Measurements from ENCODE around the gene TBX20. TPM values are rescaled to one million over a fixed set of nuclear protein-coding genes. Genes with fewer than 3 reads are reported as not detected.

The TBX20 gene
- total and polyA plus RNA-seq, 5 donors from 2014 or later: 0.12 to 1.5 TPM; not detected in 3

GRCh38 chr7:35253460-35253709 lies 515 bp downstream of the TBX20 start:
- peaks cover 60% of the 10 kb centered on the region for H3K27me3 ChIP-seq (ENCODE audit: control insufficient read depth, insufficient read depth, low read length)
- H3K27ac ChIP-seq (ENCODE audit: insufficient read depth, low read length, poor library complexity, severe bottlenecking): no peak overlapping the region
- peaks cover 13% of the 10 kb centered on the region for H3K4me1 ChIP-seq (ENCODE audit: control insufficient read depth, insufficient read depth, low read length, poor library complexity, severe bottlenecking)
- H3K9me3 ChIP-seq (ENCODE audit: control insufficient read depth in 2 of 2, low read length in 2 of 2): no peaks in the 10 kb centered on the region
- Mint-ChIP-seq H3K4me3 (peak overlapping the region; percentile 79 to 86 (median 84)), H3K36me3 (no peaks in the 10 kb centered on the region), H3K4me1 (peaks cover 12 to 28% (median 26%) of the 10 kb centered on the region in 4 donors), H3K27me3 (peaks cover 87% of the 10 kb centered on the region), H3K9me3 (peaks cover 0 to 7% (median 0%) of the 10 kb centered on the region in 7 donors), H3K27ac (no peak overlapping the region)
- no peaks in the 10 kb centered on the region for H3K36me3 ChIP-seq (ENCODE audit: control insufficient read depth, insufficient read depth, low read length)
- peak overlapping the region; percentile 37 for H3K4me3 ChIP-seq (ENCODE audit: low read depth, low read length)
- ATAC-seq (ENCODE audit: low read depth in 2 of 2): no peak
- DNase-seq: no peak

DNA sequence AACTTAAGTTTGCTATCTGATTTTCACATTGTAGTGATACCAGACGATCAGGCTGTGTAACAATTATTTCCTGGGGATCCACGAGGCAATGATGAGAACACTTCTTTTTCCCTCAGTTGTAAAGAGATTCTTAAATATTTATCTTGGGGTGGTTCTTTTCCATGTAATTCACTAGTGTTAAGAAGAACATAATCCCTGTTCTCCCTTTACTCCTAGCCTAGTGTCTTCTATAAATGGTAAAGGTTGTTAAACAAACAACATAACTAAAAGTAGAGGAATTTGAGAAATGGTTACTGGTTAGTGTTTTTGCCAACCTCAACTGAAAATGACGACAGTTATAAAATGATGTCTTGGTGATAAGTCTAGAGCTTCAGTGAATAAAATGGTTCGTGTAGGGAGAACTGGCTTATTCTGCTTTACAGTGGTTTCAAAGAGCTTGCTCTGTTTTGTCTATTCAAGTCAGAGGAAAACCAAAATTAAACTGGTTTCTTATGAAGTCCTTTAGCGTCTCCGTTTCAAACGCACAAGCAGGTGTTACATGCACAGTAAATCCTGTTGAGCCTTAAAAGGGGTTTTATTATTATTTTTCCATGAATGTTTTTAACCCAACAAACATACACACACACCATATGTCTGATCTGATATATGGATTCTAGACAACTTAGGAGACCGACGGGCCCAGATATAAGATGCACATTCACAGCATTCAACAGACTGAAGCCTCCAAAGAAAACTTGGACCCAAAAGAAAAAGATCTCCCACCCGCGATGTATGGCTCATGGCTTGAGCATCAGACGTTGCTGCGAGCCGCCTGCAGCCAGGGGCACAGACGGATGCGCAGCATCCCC lies 1.1 kb downstream of the TBX20 start:
- Histone ChIP-seq H3K4me3 (ENCODE audit: low read depth, low read length) (peak overlapping the region; percentile 37), H3K27ac (ENCODE audit: insufficient read depth, low read length, poor library complexity, severe bottlenecking) (no peak overlapping the region), H3K27me3 (ENCODE audit: control insufficient read depth, insufficient read depth, low read length) (peaks cover 61% of the 10 kb centered on the region), H3K9me3 (ENCODE audit: control insufficient read depth in 2 of 2, low read length in 2 of 2) (no peaks in the 10 kb centered on the region), H3K4me1 (ENCODE audit: control insufficient read depth, insufficient read depth, low read length, poor library complexity, severe bottlenecking) (peaks cover 13% of the 10 kb centered on the region), H3K36me3 (ENCODE audit: control insufficient read depth, insufficient read depth, low read length) (no peaks in the 10 kb centered on the region)
- Mint-ChIP-seq H3K9me3 (peaks cover 0 to 6% (median 0%) of the 10 kb centered on the region in 7 donors), H3K4me3 (peak overlapping the region; percentile 79 to 86 (median 84)), H3K36me3 (no peaks in the 10 kb centered on the region), H3K27ac (peak overlapping the region in 1 of 3 donors; percentile 20), H3K27me3 (peaks cover 88% of the 10 kb centered on the region), H3K4me1 (peaks cover 12 to 27% (median 26%) of the 10 kb centered on the region in 4 donors)
- DNase-seq (no peak), ATAC-seq (ENCODE audit: low read depth in 2 of 2) (no peak)

DNA sequence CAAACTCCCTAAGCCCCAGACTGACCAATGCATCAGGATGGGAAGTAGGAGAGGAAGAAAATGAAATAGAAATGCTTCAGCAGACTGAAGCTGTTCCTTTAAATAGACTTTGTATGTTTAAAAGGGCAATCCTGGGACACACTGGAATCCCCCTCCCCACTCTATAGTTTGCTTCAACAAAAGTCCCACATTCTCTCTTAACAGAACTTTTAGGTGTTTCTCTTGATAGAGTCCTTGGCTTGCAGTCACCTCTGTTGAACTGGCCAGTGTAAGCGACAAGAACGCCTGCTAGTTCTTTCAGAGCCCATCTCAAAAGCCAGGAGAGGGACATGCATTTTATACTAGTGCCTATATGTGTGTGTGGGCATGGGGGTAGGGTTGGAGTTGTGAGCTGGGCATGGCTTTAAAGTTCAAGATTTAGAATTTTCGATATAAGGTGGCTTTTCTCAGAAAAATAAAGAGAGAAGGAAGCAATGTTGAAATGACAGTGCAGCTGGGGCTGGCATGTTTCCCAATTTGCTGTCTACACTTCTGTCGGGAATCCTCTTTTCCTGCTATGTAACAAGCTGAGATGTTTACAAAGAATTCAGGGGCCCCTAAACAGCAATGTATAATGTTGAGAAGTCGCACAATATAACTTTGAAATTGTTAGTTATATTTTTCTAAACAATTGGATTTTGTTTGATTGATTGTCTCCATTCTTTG lies 2.1 kb downstream of the TBX20 start:
- Mint-ChIP-seq H3K27me3 (peaks cover 82% of the 10 kb centered on the region), H3K4me3 (peak overlapping the region in 3 of 4 donors; percentile 42 to 88 (median 86))

GRCh38 chr7:35250941-35251340 lies 3.0 kb downstream of the TBX20 start:
- DNase-seq (peak in 1 of 3 donors; percentile 37), ATAC-seq (ENCODE audit: low read depth in 2 of 2) (no peak)
- peak overlapping the region; percentile 42 for H3K4me3 ChIP-seq (ENCODE audit: low read depth, low read length)
- peaks cover 13% of the 10 kb centered on the region for H3K4me1 ChIP-seq (ENCODE audit: control insufficient read depth, insufficient read depth, low read length, poor library complexity, severe bottlenecking)
- Mint-ChIP-seq H3K36me3 (no peaks in the 10 kb centered on the region), H3K9me3 (peaks cover 0 to 6% (median 0%) of the 10 kb centered on the region in 7 donors), H3K27ac (no peak overlapping the region), H3K4me3 (peak overlapping the region in 2 of 4 donors; percentile 43 to 88), H3K27me3 (peaks cover 76% of the 10 kb centered on the region), H3K4me1 (peaks cover 10 to 27% (median 21%) of the 10 kb centered on the region in 4 donors)
- peaks cover 50% of the 10 kb centered on the region for H3K27me3 ChIP-seq (ENCODE audit: control insufficient read depth, insufficient read depth, low read length)
- H3K9me3 ChIP-seq (ENCODE audit: control insufficient read depth in 2 of 2, low read length in 2 of 2): no peaks in the 10 kb centered on the region
- no peak overlapping the region for H3K27ac ChIP-seq (ENCODE audit: insufficient read depth, low read length, poor library complexity, severe bottlenecking)
- H3K36me3 ChIP-seq (ENCODE audit: control insufficient read depth, insufficient read depth, low read length): no peaks in the 10 kb centered on the region

More for the DNA sequence above, 2.1 kb downstream of the TBX20 start:
- peaks cover 13% of the 10 kb centered on the region for H3K4me1 ChIP-seq (ENCODE audit: control insufficient read depth, insufficient read depth, low read length, poor library complexity, severe bottlenecking)
- H3K27ac ChIP-seq (ENCODE audit: insufficient read depth, low read length, poor library complexity, severe bottlenecking): no peak overlapping the region
- H3K9me3 ChIP-seq (ENCODE audit: control insufficient read depth in 2 of 2, low read length in 2 of 2): no peaks in the 10 kb centered on the region
- H3K36me3 Mint-ChIP-seq: no peaks in the 10 kb centered on the region
- H3K9me3 Mint-ChIP-seq: peaks cover 0 to 6% (median 0%) of the 10 kb centered on the region in 7 donors
- no peaks in the 10 kb centered on the region for H3K36me3 ChIP-seq (ENCODE audit: control insufficient read depth, insufficient read depth, low read length)
- peaks cover 57% of the 10 kb centered on the region for H3K27me3 ChIP-seq (ENCODE audit: control insufficient read depth, insufficient read depth, low read length)
- DNase-seq: no peak
- H3K4me3 ChIP-seq (ENCODE audit: low read depth, low read length): peak overlapping the region; percentile 42
- H3K27ac Mint-ChIP-seq: no peak overlapping the region
- ATAC-seq (ENCODE audit: low read depth in 2 of 2): no peak
- peaks cover 12 to 27% (median 21%) of the 10 kb centered on the region in 4 donors for H3K4me1 Mint-ChIP-seq

DNA sequence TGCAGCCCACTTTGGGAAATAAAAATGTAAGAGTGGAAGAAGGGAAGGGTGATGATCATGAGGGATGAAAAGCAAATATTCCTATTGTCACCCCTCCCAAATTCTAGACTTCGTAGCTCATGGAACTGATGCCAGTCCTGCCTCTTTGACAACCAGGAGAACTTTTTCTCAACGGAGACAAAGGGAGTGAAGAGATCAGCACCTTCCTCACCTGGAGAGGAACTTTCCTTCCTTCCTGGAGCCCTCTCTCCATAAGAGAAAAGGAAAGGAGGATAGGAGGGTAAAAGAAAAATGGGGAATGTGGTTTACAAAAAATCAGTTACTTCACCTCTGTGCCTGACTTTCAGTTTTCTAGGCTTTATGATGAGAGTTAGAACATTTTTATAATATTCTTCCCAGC lies 3.4 kb downstream of the TBX20 start:
- no peaks in the 10 kb centered on the region for H3K9me3 ChIP-seq (ENCODE audit: control insufficient read depth in 2 of 2, low read length in 2 of 2)
- H3K36me3 ChIP-seq (ENCODE audit: control insufficient read depth, insufficient read depth, low read length): no peaks in the 10 kb centered on the region
- no peak overlapping the region for H3K27ac Mint-ChIP-seq
- DNase-seq: no peak
- H3K4me1 Mint-ChIP-seq: peaks cover 10 to 27% (median 21%) of the 10 kb centered on the region in 4 donors
- no peaks in the 10 kb centered on the region for H3K36me3 Mint-ChIP-seq
- no peak overlapping the region for H3K27ac ChIP-seq (ENCODE audit: insufficient read depth, low read length, poor library complexity, severe bottlenecking)
- peak overlapping the region in 1 of 4 donors; percentile 87 for H3K4me3 Mint-ChIP-seq
- peaks cover 0 to 6% (median 0%) of the 10 kb centered on the region in 7 donors for H3K9me3 Mint-ChIP-seq
- H3K4me1 ChIP-seq (ENCODE audit: control insufficient read depth, insufficient read depth, low read length, poor library complexity, severe bottlenecking): peaks cover 13% of the 10 kb centered on the region
- peaks cover 73% of the 10 kb centered on the region for H3K27me3 Mint-ChIP-seq
- peaks cover 51% of the 10 kb centered on the region for H3K27me3 ChIP-seq (ENCODE audit: control insufficient read depth, insufficient read depth, low read length)
- no peak for ATAC-seq (ENCODE audit: low read depth in 2 of 2)
- H3K4me3 ChIP-seq (ENCODE audit: low read depth, low read length): no peak overlapping the region

DNA sequence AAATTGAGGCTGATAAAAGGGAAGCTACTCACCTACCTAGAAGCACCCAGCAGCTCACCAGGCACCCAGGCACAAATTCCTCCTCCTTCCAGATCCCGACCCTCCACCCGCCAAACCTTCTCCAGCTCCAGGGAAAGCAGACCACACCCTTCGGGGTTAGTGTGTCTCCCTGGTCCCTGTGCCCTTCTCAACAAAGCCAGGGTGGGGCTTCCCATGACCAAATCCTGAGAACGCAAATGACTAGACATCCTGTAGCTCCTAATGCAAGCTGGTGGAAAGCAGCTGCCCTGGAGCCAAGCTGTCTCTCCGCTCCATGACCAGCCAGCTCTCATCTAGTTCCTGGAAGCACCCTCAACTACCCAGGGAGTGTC lies 4.4 kb downstream of the TBX20 start:
- Mint-ChIP-seq H3K4me3 (no peak overlapping the region), H3K9me3 (peaks cover 0 to 6% (median 0%) of the 10 kb centered on the region in 7 donors), H3K4me1 (peaks cover 10 to 27% (median 21%) of the 10 kb centered on the region in 4 donors), H3K27me3 (peaks cover 69% of the 10 kb centered on the region), H3K27ac (no peak overlapping the region), H3K36me3 (no peaks in the 10 kb centered on the region)
- Histone ChIP-seq H3K4me3 (ENCODE audit: low read depth, low read length) (no peak overlapping the region), H3K4me1 (ENCODE audit: control insufficient read depth, insufficient read depth, low read length, poor library complexity, severe bottlenecking) (peaks cover 13% of the 10 kb centered on the region), H3K9me3 (ENCODE audit: control insufficient read depth in 2 of 2, low read length in 2 of 2) (no peaks in the 10 kb centered on the region), H3K27ac (ENCODE audit: insufficient read depth, low read length, poor library complexity, severe bottlenecking) (no peak overlapping the region), H3K36me3 (ENCODE audit: control insufficient read depth, insufficient read depth, low read length) (no peaks in the 10 kb centered on the region), H3K27me3 (ENCODE audit: control insufficient read depth, insufficient read depth, low read length) (peaks cover 49% of the 10 kb centered on the region)
- ATAC-seq (ENCODE audit: low read depth in 2 of 2) (no peak), DNase-seq (no peak)

GRCh38 chr7:35248576-35249536 lies 5.0 kb downstream of the TBX20 start:
- Mint-ChIP-seq H3K4me1 (peaks cover 10 to 27% (median 19%) of the 10 kb centered on the region in 4 donors), H3K27ac (no peak overlapping the region), H3K36me3 (no peaks in the 10 kb centered on the region), H3K27me3 (peaks cover 69% of the 10 kb centered on the region), H3K9me3 (peaks cover 0 to 6% (median 0%) of the 10 kb centered on the region in 7 donors), H3K4me3 (peak overlapping the region in 1 of 4 donors; percentile 26)
- H3K4me3 ChIP-seq (ENCODE audit: low read depth, low read length): no peak overlapping the region
- H3K36me3 ChIP-seq (ENCODE audit: control insufficient read depth, insufficient read depth, low read length): no peaks in the 10 kb centered on the region
- ATAC-seq (ENCODE audit: low read depth in 2 of 2) (no peak), DNase-seq (no peak)
- H3K27me3 ChIP-seq (ENCODE audit: control insufficient read depth, insufficient read depth, low read length): peaks cover 50% of the 10 kb centered on the region
- H3K4me1 ChIP-seq (ENCODE audit: control insufficient read depth, insufficient read depth, low read length, poor library complexity, severe bottlenecking): peaks cover 8% of the 10 kb centered on the region
- H3K9me3 ChIP-seq (ENCODE audit: control insufficient read depth in 2 of 2, low read length in 2 of 2): no peaks in the 10 kb centered on the region
- H3K27ac ChIP-seq (ENCODE audit: insufficient read depth, low read length, poor library complexity, severe bottlenecking): no peak overlapping the region

Measured in CD4-positive, CD25-positive, alpha-beta regulatory T cell (primary cell).